Stimulated activated CD4-positive, alpha-beta T cell treated with anti-CD3 and anti-CD28 coated beads, Interleukin-1b, Interleukin-23, amount 100 ng/mL, for 48 hours (primary cell): ENCODE measurements around the gene PIH1D1.
A peak's percentile ranks its signal among the peaks of the same experiment; 100 is the strongest.
"Not testable (repeated sequence)": the region's sequence is repeated elsewhere in the genome, so short reads cannot be mapped to it uniquely, and the experiment has no call there.

Source experiments
- DNase-seq: peaks from one replicate; pipeline ENCODE4 v3.0.0-alpha.2; 2020

Gene PIH1D1

DNA sequence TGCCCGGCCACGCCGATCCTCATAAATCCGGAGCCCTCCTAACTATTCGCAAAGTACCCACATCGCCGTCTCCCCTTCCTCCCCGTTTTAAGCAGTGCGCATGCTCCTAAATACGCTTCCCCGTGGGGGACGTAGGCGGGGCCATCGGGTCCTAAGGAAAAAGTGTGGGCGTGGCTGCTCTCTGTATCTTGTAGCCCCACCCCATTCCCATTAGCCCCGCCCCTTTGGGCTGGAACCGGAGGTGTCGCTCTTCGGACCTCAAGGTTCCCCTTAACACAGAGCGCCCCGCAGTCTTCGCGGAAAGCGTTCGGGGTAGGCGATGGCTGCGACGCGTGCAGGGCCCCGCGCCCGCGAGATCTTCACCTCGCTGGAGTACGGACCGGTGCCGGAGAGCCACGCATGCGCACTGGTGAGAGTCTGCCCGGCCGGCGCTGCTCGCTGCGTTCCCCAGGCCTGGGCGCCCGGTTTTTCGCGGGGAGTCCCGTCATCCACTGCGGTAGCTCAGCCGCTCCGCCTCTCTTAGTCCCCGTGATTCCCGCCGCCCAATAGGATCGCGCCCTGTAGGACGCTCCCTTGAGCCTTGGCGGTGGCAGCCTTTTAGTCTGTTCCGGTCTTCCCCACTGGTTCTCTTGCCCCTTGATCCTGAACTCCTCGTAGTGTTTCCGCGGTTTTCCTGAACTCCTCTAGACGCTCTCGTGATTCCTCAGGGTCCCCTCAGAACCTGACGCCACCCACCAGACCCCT is 1.6 kb upstream of the PIH1D1 start, which contains the start of gene ALDH16A1:
ALDH16A1 (plus strand) TSS at position 213 of the 744 bp plus-strand sequence; CDS start at position 320, 107 bp downstream.
- DNase-seq, result peak; percentile 99

DNA sequence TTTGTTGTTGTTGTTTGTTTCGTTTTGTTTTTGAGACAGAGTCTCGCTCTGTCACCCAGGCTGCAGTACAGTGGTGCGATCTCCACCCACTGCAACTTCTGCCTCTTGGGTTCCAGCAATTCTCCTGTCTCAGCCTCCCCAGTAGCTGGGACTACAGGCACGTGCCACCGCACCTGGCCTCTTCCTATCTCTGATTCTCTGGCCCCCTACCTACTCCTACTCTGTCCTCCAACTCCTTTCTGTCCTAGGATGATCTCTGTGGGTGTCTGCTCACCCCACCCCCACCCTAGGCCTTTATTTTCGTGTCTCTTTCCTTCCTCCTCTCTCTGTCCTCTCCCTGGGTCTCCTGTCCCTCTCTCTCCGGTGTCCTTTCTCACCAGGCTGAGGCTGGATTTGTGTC is 1.2 kb downstream of the PIH1D1 start:
- DNase-seq, result no peak

DNA sequence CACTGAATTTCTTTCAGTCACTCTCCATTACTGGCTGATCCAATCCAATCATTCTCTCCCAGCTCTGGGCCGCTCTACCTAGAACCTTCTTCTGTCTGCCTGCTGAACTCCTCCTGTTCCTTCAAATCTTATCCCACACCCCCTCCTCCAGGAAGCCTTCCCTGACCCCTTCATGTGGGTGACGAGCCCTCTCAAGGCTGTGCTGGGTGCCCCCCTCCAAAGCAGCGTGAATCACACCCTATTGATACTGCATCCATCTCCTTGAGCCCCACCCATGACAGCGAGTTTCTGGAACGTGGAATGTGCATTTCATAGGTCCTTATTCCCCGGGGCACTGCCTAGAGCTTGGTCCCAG is 3.2 kb downstream of the PIH1D1 start:
- DNase-seq, result no peak

DNA sequence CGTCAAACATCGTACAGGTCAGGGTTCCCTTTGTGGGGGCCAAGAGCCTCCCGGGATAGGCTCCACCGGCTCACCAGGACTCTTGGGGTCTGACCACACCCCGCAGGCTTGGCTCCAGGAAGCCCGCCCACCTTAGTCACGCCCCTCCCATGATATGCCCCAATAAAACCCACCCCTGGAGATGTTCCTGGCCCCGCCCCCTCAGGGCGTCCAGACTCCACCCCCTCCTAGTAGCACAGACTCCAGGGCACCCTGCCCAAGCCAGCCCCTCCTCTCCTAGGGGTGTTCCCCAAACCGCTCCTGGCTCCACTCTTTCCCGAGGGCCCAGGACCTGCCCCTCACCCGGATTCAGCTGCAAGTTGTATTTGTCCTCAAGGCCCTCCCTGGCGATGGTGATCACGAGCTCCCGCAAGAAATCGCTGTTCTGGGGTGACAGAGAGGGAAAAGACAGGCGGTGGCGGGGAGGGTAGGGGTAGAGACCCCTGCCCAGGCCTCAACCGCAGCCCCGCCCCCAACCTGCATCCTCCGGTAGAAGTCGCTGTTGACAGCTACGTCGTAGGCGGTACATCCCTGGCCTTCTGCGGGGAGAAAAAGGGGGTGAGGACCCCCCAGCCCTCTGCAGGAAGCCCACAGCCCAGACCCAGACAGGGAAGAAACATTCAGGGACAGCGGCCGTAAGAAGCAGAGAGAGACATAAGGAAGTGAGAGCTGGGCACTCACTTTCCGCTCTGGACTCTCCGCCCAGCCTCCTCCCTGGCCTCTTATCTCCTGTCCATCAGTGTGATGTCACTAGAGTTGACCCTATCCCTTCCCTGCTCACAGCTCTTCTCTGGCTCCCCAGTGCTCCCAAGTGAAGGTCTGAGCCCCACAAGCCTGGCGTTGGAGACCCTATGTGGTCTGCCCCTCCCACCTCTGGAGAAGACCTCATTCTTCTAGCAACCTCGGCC is 3.9 kb downstream of the PIH1D1 start:
- peak; percentile 45 for DNase-seq

DNA sequence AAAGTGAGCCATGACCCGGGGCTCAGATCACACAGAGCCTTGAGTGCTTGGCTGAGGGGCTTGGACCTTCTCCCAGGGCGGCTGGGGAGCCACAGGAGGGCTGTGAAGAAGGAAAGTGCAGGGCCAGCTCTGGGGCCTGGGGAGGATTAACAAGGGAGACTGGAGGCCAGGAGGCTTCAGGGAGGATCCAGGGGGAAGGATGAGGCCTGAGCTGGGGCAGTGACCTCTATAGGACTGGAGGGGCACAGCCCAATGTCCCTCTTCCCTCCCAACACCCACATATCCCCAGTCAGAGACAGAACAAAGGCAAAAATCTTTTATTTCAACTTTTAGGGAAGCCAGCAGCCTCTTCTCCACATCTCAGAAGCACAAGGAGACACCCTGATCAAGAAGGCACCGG is 5.6 kb downstream of the PIH1D1 start:
- DNase-seq, result no peak

DNA sequence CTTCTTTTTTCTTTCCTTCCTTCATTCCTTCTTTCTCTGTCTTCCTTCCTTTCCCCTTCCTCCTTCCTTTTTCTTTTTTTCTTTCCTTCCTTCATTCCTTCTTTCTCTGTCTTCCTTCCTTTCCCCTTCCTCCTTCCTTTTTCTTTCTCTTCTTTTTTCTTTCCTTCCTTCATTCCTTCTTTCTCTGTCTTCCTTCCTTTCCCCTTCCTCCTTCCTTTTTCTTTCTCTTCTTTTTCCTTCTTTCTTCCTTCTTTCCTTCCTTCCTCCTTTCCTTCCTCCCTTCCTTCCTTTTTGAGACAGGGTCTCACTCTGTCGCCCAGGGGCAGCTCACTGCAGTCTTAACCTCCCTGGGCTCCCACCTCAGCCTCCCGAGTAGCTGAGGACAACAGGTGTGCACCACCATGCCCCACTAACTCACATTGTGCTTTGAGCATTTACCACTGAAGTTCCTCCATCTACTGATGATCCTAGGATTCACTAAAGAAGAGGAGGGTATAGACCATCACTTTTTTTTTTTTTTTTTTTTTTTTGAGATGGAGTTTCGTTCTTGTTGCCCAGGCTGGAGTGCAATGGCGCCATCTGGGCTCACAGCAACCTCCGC is 7.4 kb downstream of the PIH1D1 start:
- DNase-seq, result not testable (repeated sequence)

DNA sequence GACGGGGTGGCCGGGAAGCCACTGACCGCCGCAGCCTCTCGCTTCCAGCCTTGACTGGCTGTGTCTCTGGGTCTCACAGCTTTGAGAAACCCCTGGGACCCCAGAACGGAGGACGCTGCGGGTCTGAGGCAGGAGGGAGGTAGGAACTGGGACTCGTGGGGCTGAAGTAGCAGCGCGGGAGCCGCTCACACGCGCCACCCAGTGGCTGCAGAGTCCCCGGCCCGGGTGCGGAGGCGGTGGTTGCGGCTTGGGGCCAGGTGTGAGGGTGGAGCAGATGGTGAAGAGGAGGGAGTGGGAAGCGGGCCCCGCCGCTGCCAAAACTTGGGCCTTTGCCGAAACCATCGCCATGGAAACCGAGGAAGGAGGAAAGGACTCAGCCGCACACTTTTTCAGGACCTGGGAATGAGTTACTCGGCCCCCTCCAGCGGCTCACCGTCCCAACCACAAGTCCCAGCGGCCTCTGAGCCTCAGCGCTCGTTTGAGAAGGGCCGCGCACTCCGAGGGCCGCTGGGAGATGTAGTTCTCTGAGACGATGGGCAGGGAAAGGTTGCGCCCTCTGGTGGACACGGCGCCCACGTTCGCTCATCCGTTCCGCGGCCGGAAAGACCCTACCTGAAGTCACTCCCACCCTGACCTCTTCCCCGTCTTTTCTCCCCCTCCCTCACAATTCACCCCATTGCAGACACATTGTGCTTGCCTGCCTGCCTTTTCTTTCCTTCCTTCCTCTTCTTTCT is 8.1 kb downstream of the PIH1D1 start:
- peak; percentile 93 for DNase-seq

DNA sequence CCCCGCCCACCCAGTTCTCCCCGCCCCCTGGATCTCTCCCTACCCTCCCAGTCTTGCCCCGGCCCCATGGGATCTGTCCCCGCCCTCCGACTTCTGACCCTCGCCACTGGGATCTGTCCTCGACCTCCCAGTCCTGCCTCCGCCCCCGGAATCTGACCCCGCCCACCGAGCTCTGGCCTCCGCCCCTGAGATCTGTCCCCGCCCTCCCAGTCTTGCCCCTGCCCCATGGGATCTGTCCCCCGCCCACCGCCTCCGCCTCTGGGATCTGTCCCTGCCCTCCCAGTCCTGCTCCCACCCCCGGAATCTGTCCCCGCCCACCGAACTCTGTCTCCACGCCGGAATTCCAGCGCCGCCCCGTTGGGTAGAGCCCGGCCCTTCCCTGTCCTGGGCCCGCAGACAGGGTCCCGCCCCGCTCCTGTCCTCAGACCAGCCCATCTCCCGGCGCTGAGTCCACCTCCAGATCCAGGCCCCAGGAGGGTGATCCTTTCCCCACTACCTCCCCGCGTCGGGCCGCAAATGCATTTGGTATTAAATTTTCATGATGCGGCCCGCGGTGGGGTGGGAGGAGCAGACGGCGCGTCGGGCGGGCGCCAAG is 8.7 kb downstream of the PIH1D1 start:
- DNase-seq, result peak; percentile 69

DNA sequence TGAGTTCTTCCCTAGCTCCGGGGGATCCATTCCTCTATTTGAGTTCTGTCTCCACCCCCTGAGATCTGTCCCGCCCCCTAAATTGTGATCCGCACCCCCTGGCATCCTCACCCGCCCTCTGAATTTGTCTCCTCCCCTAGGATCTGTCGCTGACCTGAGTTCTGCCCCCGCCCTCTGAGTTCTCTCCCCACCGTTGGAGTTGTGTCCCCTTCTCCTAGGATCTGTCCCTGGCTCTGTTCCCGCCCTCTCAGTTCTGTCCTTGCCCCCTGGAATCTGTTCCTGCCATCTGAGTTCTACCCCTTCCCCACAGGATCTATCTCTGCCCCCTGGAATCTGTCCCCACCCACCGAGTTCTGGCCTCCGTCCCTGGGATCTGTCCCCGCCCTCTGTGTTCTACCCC is 9.3 kb downstream of the PIH1D1 start:
- peak; percentile 28 for DNase-seq

DNA sequence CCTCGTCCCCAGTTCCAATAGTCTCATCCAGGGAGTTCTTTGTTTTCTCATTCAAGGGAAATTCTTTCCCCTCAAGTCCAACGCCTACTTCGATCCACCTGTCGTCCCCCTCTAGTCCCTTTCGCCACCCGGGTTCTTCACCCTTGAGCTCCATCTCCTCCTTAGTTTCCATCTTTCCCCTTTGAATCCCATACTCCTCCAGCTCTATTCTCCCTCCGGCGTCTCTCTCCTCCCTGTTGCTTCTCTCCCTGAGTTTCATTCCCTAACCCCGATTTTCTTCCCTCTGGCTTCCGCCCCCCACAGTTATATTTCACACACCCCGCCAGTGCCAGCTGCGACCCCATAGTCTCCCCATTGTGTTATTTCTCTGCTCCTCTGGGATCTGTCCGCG is 9.7 kb downstream of the PIH1D1 start:
- DNase-seq, result no peak

DNA sequence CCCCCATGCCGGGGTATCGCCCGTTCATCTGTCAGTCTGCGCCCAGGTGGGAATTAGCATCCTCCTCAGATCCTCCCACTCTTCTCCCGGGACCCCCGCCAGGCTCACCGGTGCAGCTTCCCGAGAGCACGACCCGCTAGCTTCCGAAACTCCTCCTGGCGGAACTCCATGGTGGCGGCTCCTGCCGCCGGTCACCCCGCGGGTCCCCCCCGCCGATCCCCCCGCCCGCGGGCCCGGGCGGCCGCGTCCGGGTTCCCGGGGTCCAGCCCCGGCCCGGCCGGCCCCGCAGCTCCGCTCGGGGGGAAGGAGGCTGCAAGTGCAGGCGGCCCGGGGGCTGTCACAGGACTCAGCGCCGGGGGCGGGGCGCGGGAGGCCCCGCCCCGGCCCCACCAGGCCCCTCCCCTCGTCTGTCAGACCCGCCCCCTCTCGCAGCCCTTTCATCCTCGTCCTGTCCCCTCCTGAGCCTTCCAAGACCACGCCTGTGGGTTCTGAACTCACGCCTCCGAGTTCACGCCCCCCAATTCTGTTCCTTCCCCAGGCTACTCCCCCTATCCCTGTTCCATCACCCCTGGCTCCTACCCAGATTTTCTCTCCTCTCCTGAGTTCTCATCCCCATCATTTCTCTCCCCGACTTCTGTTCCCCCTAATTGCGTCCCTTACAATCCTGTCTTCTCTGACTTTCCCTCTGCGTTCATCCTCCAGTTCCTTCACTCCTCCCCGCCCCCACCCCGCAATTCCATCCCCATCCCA is 10.2 kb downstream of the PIH1D1 start, which contains the start of gene SLC17A7:
SLC17A7 (minus strand) TSS at position 318 of the 750 bp plus-strand sequence; CDS start at position 170, 148 bp downstream.
- DNase-seq, result peak; percentile 42

DNA sequence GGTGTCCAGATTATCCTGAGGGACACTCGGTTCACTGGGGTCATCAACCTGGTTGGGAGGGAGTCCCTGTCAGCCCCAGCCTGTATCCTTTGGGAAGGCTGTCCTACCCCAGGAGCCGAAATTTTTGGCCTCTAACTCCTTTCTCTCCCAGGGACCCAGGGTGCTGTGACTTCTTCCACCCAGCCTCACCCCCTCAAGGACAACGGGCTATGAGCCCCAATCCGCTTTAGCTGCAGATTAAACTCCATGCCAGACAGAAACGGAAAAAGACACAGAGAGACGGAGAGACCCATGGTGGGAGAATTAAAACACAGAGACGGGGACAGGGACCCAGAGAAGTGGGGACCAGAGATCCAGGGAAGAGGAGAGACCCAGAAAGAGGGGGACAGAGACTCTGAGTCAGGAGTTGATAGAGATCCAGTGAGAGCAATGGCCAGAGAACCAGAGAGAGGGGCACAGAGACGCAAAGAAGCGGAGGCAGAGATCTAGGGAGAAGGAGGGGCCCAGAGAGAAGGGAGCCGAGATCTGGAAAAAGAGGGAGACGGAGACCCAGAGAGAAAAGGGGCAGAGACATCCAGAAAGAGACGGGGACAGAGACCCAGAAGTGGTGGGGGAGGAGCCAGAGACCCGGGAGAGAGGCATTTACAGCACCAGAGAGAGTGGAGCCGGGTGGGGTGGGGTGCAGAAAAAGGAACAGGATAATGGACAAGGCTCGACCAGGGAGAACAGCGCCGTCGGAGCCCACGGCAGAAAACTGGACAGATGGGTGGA is 11.0 kb downstream of the PIH1D1 start:
- no peak for DNase-seq

DNA sequence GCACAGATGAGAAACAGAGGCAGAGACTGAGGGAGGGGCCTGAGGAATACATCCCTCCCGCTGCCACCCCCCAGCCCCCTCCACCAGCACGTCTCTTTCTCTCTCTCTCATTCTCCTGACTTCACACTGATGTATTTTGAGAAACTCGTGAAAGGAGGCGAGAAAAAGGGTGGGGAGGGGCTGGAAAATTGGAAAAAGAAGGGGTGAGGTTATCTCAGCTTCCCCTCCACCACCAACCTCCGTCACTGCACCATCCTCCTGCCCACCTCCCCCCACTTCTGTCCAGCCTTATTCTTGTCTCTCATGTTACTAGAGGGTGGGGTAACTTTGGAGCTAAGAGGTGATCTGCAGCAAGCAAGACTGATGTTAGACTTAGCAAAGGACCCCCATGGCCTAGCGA is 11.8 kb downstream of the PIH1D1 start:
- DNase-seq, result no peak

DNA sequence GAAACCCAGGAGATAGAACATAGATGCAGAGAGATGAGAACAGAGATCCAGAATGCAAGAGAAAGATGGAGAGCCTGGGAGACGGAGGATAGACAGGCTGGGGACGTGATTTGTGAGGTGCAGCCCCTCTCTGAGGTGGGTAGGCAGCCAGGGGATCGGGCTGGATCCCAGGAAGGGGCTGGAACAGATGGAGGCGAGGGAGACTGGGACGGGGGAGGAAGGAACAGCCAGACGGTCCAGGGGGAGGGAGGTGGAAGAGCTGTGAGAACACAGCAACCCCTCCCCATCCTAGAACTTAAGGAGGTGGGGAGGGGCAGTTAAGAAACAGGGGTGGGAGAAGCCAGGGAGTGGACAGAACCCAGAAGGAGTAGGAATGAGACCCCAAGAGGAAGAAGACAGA is 13.4 kb downstream of the PIH1D1 start:
- DNase-seq, result no peak

DNA sequence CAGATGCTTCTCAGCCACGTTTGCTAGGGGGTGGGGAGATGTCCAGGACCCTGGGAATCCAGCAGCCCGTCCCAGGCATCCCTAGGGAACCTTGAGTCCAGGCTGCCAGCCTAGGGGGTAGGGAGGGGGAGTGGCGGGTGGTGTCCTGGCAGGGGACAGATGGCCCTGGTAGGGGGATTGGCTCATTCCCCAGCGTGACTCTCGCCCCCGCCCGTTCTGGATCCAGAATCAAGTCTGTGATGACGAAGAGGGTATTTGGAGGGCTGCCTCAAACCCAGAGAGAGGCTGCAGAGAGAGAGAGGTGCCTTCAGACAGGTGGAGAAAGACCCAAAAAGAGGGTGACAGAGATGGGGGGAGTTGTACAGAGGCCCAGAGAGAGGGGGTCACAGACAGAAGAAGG is 14.4 kb downstream of the PIH1D1 start:
- no peak for DNase-seq

DNA sequence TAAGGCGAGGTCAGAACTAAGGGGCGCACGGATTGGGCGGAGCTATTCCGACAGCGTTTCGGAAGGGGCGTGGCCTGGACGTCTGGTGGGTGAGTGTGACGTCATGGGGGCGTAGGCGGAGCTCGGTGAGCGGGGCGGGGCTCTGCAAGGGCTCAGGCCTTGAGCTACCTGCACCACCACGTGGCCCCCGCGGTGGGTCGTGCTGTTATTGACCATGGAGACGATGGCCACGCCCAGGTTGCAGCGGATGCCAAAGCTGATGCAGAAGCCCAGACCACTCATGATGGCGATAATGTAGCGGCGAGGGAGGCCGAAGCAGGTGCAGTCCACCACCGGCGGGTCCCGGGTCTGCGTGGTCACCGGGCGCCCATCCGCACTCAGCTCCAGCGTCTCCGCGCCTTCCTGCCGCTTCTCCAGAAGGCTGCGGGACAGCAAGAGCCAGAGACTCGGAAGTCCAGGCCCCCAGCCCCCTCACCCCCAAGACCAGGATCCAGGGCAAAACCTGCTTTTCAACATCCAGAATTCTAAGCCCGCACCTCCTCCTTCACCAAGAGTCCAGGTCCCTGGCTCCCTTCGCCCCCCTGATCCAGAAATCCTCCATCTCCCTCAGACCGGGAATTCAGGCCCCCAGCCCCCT is 15.1 kb downstream of the PIH1D1 start:
- DNase-seq, result peak; percentile 76

DNA sequence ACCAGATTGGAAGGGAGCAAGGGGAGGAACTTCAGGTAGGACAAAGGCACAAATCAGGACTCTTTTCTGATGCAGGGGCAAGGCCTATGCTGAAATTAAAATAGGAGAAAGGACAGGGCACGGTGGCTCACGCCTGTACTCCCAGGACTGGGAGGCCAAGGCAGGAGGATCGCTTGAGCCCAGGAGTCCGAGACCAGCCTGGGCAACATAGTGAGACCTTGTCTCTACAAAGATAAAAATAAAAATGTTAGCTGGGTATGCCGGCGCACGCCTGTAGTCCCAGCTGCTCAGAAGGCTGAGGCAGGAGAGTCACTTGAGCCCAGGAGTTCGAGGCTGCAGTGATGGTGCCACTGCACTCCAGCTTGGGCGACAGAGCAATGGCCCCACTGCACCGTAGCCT is 15.9 kb downstream of the PIH1D1 start:
- no peak for DNase-seq

DNA sequence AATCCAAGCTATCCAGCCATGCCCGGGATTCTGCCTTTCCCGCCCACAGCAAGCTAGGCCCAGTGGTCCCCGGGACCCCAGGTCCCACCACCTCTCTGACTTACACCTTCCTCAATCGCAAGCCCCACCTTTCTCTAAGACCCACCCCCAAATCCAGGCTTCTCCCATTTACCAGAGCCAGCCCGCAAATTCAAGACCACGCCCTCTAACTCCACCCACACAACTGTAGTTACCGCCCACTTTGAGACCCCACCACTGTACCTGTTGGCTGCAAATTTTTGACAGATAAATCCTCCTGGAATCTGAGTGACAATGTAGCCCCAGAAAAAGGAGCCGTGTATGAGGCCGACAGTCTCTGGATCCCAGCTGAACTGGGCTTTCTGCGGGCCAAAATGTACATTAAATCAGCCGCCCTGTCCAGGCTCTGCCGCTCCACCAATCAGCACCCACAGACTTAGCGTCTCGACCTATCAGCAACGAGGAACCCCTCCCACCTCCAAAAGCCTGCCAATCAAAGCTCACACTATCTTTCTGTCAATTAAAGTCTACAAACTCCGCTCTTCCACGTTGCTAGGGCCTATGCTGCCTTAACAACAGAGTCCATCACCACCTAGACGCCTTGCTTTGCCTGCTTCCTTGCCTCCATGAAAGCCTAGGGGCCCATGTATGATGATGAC is 16.6 kb downstream of the PIH1D1 start:
- no peak for DNase-seq

DNA sequence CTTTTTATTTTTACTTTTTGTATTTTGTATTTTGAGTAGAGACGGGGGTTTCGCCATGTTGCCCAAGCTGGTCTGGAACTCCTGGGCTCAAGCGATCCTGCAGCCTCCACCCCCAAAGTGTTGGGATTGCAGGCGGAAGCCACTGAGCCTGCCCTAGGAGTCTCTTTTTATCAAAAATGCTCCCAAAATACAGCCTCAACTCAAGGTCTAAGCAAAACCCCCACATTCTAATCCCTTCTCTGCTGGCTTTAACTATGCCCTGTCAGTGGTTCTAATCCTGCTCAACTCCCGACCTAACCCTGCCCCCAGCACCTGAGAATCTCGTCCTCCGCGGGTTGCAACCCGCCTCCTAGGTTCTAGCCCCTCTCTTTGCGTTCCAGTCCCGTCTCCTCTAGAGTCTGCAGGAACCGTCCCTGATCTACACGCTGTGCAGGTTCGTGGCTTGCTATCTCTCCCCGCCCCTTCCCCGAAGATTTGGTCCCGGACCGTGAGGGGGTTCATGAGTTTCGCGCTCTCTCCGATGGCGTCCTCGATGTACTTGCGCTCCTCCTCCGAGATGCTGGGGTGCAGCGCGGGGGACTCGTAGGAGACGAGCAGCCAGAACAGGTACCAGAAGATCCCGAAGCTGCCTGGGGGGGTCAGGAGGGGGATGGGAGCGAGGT is 18.2 kb downstream of the PIH1D1 start:
- no peak for DNase-seq
